ENCODE measurements around the gene PAX6.

The PAX6 gene

DNA sequence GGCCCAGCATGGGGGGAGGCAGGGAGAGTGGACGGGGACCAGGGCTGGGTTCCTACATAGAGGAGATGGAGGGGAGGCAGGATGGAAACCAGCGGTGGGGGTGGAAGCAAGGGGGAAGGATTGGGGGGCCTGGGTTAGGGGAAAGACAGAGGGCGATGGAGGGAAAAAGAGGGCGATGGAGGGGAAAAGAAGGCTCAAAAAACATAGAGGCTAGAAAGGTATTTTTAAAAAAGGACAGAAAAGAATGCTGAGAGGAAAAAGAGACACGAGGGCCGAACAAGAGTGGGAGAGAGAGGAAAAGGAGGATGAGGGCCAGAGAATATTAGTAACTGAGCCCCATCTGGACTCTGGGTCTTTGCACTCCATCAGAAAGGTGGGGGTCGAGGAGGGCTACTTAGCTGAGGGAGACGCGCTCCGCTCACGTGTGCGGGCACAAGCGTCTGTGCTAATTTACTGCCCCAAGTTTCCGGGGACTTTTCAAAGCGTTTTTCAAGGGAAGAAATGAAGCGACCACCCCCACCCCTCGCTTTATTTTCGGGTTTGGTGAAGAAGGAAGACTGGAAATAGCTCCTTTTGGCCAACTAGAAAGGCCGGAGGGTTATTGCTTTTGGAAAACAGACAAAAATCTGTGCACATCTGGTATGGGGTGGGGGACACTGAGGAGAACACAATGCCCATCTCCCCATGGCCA is 14.5 kb downstream of the PAX6 start:
- no peak for DNase-seq

DNA sequence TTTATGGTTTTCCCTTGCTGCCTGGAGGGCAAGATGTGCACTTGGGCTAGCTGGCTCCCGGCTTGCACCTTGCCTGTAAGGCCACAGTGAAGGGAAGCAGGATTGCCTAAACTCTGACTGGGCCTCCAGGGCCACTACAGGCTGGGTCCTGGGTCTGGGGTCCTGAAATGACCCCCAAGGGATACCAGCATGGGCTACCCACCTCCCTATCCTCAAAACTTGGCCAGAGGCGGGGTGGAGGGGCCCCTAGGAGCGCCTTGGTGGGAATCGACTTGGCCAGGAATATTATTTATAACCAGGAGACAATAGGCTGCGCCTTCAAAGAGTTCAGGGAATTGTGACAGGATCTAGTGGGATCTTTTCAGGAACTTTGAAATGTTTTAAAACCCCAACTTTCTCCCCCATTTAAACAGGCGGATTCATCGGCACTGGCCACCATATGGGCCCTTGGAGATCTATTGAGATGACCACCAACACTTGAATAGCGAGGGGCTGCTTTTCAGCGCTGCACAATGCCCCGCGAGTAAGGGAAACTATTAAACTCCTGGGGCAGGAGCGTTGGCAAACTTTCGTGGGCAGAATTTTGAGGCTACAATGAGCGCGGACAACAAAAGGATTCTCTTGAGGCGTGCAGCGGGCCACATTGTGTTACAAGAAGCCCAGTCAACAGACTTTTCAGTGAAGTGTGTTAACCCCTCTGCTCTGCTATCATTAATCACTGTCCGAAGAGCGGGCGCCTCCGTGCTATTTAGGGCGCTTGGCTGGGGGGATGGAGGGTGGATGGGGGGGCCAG is 15.2 kb downstream of the PAX6 start:
- DNase-seq = no peak

DNA sequence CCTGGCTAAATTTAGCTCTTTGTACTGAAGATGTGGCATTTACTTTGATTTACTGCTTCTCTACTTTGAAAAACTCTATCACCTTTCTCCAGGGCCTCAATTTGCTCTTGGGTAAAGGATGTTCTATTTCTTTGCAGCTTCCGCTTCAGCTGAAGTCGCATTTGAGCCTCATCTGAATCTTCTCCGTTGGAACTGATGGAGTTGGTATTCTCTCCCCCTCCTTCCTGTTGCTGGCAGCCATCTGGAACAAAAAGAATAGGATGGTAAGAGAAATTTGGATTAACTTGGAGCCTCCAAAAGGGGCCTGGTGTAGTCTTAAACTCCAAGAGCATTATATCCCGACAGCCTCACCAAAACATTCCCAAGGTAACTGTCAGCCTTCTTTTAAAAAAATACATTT is 16.6 kb downstream of the PAX6 start:
- DNase-seq = no peak

DNA sequence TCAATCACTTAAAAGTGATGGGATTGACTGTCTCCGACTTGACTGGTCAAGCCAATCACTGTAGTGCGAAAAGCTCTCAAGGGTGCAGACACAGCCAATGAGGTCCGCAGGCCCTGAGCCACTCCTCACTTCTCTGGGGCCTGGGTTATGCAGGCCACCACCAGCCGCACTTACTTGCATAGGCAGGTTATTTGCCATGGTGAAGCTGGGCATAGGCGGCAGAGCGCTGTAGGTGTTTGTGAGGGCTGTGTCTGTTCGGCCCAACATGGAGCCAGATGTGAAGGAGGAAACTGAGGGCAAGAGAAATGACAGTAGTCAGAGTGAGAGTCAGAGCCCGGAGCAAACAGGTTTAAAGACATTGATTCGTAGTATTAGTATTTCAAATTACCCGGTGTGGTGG is 17.9 kb downstream of the PAX6 start:
- no peak for DNase-seq

DNA sequence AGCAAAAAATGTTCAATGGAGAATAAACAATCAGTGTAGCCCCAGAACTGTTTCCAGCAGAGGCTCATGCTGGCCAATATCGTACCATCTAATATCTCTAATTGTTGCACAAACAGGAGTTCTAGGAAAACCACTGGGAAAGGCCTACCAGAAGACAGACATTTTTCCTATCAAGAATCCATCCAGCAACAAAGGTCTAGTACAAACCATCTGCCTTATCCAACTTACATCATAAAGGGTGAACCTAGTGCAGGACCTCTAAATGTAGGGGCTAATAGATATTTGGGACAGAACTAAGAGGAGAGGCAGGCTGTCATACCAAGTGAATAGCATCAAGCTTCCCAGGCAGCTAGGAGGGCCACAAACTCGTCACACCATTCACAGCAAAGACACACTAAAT is 18.7 kb downstream of the PAX6 start:
- DNase-seq = no peak

DNA sequence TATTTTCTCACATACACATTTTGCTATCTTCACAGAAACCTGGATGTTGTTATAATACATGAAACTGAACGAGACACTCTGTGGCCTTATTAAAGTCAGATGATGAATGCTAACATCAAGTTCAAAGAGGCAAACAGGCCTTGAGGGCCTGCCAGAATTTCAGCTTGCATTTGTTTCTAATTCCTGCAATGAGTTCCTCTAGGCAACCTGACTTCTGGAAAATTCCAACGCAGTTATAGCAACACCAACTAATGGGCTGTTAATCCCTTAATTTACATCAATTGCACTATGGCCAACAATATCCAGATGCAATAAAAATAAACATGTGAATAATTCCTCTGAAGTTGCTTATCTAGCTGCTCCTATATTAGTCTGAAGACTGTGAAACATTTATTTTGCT is 19.1 kb downstream of the PAX6 start:
- DNase-seq = no peak

DNA sequence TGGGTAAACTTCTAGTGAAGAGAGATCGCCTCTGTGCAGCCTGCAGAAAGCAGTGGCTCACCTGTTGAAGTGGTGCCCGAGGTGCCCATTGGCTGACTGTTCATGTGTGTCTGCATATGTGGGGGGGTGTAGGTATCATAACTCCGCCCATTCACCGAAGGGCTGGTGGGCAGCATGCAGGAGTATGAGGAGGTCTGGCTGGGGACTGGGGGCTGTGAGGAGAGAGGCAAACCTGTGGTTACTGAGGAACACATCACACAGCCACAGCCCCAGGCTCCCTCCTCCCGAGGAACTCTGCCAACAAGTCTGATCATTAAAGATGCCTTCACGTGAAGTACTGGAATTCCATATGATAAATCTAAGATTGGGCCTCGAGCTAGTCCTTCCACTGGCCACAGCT is 20.5 kb downstream of the PAX6 start:
- DNase-seq = no peak

DNA sequence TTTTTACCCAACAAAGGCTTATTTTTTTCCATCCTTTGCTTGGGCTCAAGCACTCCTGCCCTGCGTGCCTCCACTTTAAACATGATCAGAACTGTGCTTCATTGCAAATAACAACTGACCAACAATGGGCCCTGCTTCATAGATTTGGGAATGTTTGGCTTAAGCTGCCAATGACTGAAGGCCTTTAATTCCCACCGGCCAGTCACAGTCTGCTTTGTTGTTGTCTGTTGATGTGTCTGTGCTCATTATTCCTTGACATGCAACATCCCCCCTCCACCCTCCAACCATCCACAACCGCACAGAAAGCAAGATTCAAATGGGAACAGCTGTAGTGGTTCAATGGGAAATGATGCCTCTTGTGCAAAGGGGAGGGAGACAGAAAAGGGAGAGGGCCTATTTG is 23.0 kb downstream of the PAX6 start:
- no peak for DNase-seq

DNA sequence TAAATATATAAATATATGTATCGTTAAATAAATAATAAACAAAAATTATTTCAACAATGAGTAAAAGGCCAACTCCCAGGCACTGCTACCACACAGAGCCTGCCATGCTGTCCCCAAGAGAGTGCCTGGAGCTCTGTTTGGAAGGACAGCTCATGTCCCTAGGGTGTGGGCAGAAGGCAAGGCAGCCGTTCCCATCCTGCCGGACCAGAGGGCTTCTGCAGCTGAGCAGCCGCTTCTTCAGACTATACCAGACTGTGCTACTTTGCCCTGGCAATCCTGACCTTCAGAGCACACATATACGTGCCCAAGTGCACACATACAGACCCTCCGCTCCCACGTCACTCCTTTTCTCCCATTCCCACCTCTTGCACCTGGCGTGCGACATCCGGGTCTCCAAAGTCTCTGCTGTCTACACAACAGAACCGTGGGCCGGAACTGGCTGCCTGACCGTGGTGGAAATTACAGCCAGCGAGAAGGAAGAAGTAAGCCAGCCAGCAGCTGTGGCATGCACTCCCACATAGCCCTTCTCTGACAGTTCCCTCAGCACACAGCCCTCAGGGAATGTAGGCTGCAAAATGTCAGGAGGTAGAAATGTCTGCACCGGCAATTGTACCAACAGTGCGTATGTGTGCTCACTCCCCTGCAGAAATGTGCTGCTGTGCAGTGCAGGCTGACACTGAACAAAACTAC is 24.0 kb downstream of the PAX6 start:
- DNase-seq = no peak

DNA sequence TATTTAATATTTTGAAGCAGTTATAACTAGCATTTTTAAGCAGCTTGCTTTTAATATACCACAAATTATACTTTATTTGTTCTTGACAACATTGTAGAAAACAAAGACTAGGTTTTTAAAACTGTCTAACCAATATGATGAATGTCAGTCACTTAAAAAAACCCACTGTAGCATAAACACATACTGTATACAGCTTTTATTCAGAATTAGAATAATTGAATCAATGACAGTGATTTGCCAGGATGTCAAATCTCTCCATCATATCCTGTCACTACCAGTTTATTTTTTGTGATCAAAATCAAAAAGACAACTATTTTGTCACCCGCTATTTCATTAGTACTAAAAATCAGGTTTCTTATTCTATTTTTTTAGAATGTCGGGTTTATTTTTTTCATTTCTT is 26.5 kb downstream of the PAX6 start:
- DNase-seq = no peak

DNA sequence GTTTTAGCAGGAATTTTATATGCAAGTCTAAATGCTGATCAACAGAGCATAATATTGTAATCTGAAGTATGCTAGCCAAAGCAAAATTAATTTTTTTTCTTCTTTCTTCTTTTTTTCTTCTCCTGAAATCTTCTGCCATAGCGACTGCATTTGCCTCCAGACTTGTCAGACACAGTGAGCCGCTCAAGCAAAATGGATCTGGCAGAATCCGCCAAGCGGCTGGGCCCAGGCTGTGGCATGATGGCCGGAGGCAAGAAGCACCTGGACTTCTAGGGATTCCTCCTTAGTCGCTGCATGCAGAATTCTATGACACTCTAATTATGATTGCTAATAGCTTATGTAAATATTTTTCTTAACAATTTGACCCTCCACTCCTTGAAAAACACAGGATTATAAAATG is 27.9 kb downstream of the PAX6 start:
- DNase-seq = no peak

DNA sequence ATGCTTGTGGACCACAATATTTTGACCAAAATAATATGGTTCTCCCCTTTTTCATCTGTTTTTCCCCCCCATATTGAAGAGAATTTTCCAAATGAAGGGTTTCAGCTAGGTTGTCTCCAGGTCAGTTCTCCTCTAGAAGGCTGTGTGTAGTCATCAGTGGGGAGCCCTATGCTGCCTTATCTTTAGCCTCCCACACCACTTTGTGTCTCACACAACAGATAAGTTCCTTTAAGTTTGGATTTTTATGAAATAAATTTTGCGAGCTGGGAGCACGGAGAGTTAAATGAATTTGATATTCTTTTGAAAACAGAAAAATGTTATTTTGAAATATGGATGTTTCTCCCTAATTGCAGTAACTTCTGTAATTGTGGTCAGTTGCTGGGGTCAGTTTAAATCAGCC is 28.9 kb downstream of the PAX6 start:
- no peak for DNase-seq

DNA sequence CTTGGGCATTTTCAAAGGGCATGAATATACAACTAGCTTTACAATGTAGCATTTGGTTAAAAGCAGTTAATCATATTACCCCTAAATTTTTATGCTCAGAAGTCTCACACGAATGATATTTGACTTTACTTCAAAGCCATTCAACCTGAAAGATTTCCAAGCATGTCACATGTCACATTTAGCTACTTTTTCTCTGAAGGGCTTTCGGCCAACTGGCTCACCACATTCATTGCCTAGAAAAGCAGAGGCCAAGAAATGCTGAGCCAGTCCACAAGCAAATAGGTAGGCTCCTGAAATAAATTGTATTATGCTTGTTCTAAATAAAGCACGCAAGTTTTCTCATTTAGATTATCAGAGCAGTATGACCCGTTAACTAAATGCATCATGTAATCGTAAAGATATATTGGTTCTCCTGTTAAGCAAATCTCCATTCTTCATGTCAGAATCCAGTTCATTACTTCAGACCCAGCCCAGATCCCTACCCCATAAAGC is 30.6 kb downstream of the PAX6 start:
- DNase-seq = no peak

DNA sequence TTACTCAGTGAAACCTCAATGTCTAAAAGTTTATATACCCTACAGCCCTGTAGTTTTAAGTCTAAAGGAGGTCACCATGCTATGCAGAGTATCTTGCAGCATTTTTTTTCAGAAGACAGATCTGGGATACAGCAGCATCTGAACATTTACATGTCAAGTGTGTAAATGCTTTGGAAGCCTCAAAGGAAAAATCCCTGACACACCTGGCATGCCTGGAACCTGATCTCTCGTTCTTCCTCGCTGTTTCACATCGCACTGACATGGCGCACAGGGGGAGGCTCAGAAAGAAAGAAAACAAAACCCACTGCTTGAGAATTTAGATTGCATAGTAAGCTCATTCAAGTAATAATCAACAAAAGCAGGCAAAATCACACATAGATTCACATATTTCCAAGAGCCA is 31.0 kb downstream of the PAX6 start:
- DNase-seq = no peak

DNA sequence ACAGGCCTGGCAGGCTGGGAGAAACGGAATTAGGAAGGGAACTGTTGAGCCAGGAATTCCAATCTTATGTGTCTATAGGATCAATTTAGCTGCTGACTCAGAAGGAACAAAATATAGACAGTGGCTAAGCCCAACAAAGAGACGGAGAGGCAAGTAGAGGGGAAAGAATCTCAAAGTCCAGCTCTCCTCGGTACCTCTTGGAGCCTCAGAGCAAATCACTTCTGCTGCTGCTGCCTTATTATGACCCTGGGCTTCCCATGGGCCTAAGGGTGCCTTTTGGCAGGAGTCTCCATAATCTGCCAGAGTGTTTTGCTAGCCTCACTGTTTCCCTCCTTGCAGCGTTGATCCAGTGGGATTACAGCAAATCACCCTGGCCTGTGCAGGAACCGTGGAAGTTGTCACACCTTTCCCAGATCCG is 31.7 kb downstream of the PAX6 start:
- DNase-seq = no peak

DNA sequence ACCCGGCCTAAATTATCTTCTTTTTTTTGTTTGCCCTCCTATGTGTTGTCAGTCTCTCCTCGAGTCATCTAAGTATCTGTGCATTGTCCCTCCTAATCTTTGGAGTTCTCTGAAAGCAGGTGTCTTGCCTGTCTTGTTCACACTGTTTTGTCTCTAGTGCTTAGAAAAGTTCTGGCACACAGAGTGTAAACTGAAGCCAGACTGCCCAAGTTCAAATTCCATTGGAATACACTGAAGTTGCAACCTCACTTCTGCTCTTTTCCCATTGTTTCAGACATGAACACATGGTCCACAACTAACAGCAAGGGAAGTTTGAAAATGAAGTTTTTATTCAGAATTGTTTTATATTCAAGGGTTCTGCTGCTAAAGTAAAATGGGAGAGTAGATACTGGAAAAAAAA is 38.7 kb downstream of the PAX6 start:
- no peak for DNase-seq

DNA sequence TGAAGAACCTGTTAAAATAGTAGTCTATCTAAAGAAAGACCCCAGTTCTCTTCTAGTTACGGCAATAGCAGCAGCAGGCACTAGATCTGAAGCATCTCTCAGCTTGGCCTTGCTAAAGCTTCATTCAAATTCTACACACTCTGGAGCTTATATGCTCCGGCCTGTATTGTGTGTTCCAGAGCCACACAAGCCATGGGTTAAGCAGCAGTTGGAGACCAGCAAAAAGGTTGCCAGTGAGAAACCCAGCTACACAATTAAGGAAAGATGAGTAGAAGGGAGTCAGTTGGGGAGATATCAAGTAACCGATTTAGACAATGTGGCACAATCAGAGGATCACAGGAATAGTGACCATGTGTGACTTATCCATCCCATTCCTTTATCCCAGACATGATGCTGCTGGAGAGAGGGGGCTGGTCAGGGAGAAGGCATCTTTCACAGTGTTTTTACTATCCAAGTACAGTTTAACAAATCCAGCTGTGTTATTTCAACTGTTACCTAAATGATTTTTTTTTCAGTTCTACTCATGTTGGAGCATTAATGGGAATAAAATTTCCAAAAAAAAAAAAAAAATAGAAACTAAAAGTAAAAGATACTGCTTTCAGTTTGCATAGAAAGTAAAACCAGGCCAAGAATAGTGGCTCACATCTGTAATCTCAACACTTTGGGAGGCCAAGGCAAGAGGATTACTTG is 41.0 kb downstream of the PAX6 start:
- no peak for DNase-seq

DNA sequence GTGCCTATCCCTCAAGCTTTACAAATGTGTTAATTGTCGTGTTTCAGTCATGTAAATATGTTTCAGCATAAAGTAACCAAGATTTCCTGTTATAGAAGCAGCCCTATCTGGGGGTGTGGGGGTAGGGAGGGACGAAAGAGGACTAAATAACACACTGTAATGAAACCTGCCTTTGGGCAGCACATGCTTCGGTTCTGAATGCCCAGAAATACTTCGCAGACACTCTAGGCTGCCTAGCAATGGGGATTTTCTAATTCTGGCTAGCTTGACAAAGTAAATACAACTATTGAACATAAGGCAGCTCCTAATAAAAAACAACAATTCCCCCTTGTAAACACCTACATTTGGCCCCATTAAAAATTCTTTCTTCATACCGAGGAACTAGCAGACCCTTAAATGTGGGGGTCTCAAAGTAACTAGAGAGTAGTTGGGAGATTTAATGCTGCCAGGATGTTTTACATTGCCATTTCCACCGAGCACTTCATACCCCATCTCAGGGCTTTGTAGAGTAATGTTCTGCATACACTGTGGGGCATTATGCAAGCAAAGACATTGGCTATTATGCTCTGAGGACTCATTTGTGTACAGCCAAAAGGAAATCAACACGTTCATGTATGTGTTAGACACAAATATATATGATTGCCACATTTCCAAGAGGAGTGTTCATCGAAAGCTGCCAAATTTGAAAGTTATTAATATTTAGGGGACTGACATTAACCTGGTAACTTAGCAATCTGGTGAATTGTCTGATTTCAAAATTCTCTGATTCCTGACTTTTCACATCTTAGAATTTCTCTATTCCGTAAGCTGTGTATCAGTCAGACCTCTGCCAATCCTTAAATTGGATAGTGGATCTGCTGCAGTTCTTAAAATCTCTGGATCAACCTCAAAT is 42.1 kb downstream of the PAX6 start:
- no peak for DNase-seq

DNA sequence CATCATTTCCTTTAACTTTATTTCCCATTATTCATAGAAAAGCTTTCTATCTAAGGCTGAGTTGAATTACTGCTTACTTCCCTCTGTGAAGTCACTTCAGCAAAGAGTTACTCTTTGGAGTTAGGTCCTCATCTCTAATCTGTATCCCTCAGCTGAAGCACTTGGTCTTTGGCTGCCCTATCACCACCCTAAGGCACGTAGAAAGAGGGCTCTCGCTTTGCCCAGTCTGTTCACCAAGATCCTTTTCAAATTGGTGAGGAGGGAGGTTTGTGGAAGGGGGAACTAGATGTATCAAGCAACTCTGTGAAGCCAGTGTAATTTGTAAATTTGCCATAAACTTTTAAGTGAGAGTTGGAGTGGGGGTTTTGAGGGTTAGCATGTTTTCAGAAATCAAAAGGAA is 43.4 kb downstream of the PAX6 start:
- no peak for DNase-seq

DNA sequence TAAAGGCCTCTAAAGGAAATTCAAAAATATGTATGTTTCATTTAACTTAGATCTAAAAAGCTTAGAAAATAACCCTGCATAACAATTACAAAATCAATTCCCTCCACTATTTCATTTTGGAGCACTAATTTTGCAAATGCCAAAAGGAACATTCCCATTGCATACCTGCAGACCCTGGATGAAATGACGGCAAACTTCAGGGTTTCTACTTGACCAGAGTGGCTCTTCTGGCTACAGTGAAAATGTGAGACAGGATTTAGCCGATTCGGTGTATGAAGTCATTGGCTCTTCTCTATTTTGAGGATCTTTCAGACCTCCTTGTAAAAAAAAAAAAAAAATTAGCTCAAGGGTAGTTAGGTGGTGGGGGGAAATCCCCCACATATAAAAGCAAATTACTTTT is 44.1 kb downstream of the PAX6 start:
- DNase-seq = no peak

DNA sequence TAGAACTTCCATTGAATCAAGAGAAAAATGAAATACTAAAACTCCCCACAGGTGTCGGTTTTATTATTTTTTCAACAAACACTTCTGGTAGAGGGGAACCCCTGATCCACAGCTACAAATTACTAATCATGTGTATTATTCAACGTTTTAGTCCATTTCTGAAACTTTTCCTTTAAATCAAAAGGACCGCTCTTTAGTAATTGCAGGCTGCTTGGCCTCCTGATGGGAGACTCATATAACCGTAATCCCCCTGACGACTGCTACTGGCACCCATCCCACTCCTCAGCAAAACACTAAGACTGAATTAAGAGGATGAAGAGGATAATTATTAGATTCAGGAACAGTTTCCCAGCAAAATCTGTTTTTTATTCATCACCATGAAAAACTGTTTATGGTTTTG is 46.4 kb downstream of the PAX6 start:
- DNase-seq = no peak

DNA sequence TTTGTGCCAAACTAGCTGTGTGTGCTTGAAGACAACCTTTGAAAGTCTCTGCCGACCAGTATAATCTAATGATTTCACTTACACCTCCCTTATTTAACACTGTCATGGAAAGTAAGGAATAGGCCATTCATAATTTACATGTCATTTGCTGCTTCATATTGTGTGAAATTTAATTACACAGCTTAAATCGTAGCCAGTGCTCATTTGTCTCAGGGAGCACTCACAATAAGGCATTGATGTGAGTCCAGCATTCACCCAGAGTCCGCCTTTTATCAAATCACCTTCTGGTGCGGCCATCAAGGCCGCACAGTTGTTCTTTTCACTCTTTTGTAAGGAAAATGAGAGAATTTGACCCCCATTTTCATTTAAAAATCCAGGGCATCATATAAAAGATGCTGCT is 46.9 kb downstream of the PAX6 start:
- DNase-seq = no peak

All from CD4-positive, alpha-beta T cell treated with Interleukin-4 for 4 hours (primary cell).